Endometrium (tissue), 2 donors: ENCODE data around the gene CEP76.
"Not testable (repeated sequence)": the region's sequence is repeated elsewhere in the genome, so short reads cannot be mapped to it uniquely, and the experiment has no call there.

Experiments
- FAIRE-seq: peaks from 2 replicates; lab custom pipeline; 2012; peaks lifted over from hg19 to GRCh38; lab: Jason Lieb, UNC
- donor health status: control.
- donor health status: control.

The CEP76 gene

GRCh38 chr18:12643756-12644155 lies 58.8 kb downstream of the CEP76 start:
- FAIRE-seq, result not testable (repeated sequence)

GRCh38 chr18:12640881-12641200 lies 61.7 kb downstream of the CEP76 start:
- FAIRE-seq, result no peak

DNA sequence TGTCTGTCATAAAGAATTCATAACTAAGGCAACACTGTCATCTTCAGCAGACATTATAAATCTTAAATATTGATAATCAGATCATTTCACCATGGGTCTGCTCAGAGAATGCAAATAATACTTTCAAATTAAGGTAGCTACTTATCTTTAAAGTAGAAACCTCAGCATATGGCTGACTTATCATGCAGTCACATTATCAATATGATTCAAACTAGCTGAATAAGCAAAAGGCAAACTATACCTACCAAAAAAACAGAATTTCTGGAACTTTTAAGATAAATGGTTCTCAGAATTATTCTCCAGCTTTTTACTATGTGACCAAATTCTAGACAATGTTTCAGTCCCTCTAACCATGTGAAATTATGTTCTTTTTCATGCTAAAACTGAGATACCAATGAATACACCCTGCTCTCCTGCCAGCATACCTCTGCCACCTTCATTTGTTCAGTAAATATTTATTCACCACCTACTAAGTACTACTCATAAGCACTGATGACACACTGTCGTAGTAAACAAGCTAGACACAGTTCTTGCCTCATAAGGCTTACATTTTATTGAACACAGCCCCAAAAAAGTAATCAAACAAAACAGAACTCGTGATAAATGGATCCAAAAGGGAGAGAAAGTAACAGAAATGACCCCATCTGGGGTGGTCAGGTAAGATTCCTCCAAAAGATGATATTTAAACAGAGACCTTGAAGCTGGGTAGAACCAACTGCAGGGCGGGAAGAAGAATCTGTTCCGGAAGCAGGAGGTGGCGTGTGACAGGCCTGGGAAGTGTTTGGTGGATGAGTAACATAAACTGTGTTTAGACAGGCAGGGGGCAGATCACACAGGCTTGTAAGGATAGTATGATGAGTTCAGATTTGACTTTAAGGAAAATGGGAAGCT lies 62.3 kb downstream of the CEP76 start:
- no peak for FAIRE-seq

GRCh38 chr18:12638644-12639124 lies 63.8 kb downstream of the CEP76 start:
- no peak for FAIRE-seq

DNA sequence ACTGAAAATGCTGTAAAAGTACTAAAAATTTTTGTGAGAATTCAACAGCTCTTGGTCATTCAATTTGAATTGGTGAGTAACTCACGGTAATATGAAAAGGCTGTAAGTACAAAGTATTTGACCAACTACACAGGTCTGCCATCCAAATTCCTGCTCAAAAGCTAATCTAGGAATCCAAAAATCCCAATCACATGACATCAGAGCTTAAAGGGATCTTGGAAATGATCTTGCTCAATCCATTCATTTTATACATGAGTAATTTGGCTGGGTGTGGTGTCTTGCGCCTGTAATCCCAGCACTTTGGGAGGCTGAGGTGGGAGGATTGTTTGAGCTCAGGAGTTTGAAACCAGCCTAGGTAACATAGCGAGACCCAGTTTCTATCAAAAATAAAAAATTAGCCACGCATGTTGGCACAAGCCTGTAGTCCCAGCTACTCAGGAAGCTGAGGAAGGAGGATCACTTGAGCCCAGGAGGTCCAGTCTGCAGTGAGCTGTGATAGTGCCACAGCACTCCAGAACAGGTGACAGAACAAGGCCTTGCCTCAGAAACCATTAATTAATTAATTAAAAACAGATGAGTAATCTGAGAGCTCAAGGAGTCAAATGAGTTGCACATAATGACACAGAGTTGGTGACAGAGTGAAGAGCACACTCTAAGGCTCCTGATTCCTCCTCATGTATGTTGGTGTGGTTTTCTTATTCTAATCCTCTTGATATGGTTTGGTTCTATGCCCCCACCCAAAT lies 64.5 kb downstream of the CEP76 start:
- FAIRE-seq, result no peak

GRCh38 chr18:12637393-12637792 lies 65.1 kb downstream of the CEP76 start:
- FAIRE-seq, result no peak

DNA sequence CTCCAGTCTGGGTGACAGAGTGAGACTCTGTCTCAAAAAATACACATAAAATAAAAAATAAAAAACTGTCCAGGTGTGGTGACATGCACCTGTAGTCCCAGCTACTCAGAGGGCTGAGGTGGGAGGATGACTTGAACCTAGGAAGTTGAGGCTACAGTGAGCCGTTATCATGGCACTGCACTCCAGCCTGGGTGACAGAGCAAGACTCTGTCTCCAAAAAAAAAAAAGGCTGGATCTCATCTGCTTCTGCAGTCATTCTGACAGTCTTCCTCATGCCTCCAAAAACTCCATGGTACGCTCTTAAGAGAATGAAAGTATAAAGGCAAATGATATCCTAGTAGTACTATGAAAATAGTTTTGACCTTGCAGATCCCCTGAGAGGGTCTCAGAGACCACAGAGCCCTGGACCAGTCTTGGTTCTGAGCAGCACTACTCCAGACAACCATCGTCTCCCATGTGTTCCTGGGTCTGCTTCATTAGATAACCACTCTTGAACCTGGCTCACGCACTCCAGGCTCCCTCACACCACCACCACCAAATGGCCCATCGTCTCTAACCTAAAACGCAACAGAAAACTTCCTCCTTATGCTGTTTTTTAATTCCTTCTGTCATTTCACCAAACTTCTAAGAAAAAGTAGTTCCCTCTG lies 70.6 kb downstream of the CEP76 start:
- no peak for FAIRE-seq

DNA sequence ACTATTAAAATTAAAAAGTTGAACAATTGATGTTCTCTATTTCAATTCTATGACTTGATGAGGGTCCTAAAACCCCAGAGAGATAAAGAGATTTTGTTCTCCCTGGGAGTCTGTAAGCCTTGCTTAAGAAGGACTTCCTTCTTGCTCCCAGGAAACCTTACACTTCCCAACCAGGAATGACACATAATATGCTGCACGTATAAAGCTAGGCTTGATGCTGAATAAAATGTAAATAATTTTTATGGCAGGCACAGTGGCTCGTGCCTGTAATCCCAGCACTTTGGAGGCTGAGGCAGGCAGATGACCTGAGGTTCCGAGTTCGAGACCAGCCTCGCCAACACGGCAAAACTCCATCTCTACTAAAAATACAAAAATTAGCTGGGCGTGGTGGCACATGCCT lies 72.4 kb downstream of the CEP76 start:
- no peak for FAIRE-seq

DNA sequence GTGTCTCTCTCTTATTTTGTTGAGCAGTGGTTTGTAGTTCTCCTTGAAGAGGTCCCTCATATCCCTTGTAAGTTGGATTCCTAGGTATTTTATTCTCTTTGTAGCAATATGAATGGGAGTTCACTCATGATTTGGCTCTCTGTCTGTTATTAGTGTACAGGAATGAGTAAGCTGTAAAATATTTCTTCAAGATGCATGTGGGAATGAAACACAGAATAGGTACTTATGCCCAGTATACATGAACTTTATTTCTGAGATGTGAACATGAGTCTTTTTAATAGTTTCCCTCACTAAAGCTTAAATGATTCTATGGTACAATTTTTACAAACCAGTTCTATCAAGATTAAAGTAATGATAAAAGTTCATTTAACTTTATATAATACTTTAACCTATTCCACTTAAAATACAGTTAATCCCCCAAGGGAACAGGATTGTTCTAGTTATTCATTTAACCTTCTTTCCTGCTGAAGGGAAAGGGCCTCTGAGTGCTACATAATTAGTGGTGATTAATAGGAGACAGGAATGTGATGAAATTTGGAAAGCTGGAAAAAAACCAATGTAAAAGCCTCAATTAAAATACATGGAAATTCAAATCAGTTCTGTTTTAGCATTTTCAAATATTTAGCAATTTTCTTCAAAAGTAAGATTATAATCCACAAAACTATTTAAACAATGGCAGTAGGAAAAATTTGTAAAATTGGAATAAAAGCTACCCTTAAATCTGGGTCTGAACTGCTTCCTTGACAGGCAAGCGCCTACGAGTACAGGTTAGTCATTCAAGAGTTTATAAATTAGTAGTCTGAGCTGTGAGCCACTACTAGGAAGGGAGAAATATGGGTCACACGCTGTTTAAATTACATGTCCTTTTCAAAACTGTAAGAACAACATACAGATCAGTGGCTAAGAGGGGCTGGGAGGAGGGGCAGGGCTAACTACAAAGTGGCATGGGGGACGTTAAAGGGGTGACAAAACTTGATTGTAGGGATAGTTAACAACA lies 73.5 kb downstream of the CEP76 start:
- FAIRE-seq, result no peak

DNA sequence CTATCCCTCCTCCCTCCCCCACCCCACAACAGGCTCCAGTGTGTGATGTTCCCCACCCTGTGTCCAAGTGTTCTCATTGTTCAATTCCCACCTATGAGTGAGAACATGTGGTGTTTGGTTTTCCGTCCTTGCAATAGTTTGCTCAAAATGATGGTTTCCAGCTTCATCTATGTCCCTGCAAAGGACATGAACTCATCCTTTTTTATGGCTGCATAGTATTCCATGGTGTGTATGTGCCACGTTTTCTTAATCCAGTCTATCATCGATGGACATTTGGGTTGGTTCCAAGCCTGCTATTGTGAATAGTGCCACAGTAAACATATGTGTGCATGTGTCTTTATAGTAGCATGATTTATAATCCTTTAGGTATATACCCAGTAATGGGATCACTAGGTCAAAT lies 75.3 kb downstream of the CEP76 start:
- FAIRE-seq, result not testable (repeated sequence)

DNA sequence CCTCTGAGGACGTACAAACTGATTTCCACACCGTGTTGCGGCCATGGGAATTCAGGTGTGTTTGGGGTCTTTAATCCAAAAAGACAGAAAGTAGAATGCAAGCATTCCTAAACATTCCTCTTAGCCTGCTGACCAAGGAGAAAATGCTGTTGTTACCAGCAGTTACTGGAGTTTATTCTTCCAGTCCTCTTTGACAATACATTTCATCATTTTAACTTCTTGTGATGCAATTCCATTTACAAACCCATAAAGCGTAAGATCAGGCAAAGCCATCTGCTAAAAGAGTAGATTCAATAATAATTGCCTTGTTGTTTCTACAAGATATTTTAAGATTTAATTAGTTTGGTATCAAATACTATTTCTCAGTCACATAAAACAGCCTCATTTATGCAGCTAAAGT lies 77.3 kb downstream of the CEP76 start:
- no peak for FAIRE-seq
